ACC112 (cell line): ENCODE results near the gene ARR3.
"Not testable (repeated sequence)": the region's sequence is repeated elsewhere in the genome, so short reads cannot be mapped to it uniquely, and the experiment has no call there.

Experiments
- H2AFZ ChIP-seq: fragments of 200-600 bp; sonication (generic); one replicate; pipeline ENCODE4 v1.6.0; 2017; ENCODE audit warnings: antibody characterized with exemption, low read length; ENCODE audit not compliant: unreplicated experiment
- H3K27ac ChIP-seq: fragments of 200-600 bp; sonication (generic); 2 replicates; pipeline ENCODE4 v1.5.1; 2014; ENCODE audit warnings: low read depth, mild to moderate bottlenecking, antibody characterized with exemption, low read length, moderate library complexity
- H3K27me3 ChIP-seq: fragments of 200-600 bp; sonication (generic); 2 replicates; pipeline ENCODE4 v1.6.1; 2014; ENCODE audit warnings: mild to moderate bottlenecking, antibody characterized with exemption, low read length, moderate library complexity, mixed read lengths; ENCODE audit not compliant: insufficient read depth
- H3K36me3 ChIP-seq: fragments of 200-600 bp; sonication (generic); 2 replicates; pipeline ENCODE4 v1.6.1; 2016; ENCODE audit warnings: mild to moderate bottlenecking, antibody characterized with exemption, low read length, moderate library complexity, mixed read lengths; ENCODE audit not compliant: insufficient read depth
- H3K4me1 ChIP-seq: fragments of 200-600 bp; sonication (generic); one replicate; pipeline ENCODE4 v1.6.1; 2016; ENCODE audit warnings: low read length, mixed read lengths; ENCODE audit not compliant: insufficient read depth, unreplicated experiment, control insufficient read depth
- H3K4me3 ChIP-seq: fragments of 200-600 bp; sonication (generic); 2 replicates; pipeline ENCODE4 v1.5.1; 2014; ENCODE audit warnings: mild to moderate bottlenecking, low read depth, low read length
- H3K79me2 ChIP-seq: fragments of 200-600 bp; sonication (generic); one replicate; pipeline ENCODE4 v1.6.0; 2016; ENCODE audit warnings: low read length; ENCODE audit not compliant: control insufficient read depth, unreplicated experiment, insufficient read depth

The ARR3 gene

GRCh38 chrX:70268034-70268433 is at the start of gene ARR3:
TSS of gene ARR3 (plus strand) at chrX:70268334. CDS start at chrX:70269386, 1,052 bp downstream.
- Histone ChIP-seq H3K36me3 (no peaks in the 10 kb centered on the region), H3K27me3 (no peaks in the 10 kb centered on the region), H3K4me3 (no peak within 1 kb of the TSS), H3K4me1 (no peaks in the 10 kb centered on the region), H3K27ac (no peak within 1 kb of the TSS), H2AFZ (no peak within 1 kb of the TSS), H3K79me2 (no peaks in the 10 kb centered on the region)

- H3K79me2 ChIP-seq = no peaks in the 10 kb centered on the region
- no peak overlapping the region for H3K4me3 ChIP-seq
- H3K27ac ChIP-seq = no peak overlapping the region
- H2AFZ ChIP-seq = no peak overlapping the region
- no peaks in the 10 kb centered on the region for H3K27me3 ChIP-seq
- no peaks in the 10 kb centered on the region for H3K4me1 ChIP-seq
- H3K36me3 ChIP-seq = no peaks in the 10 kb centered on the region
Observed at GRCh38 chrX:70219938-70220764, 48.0 kb upstream of the ARR3 start.

DNA sequence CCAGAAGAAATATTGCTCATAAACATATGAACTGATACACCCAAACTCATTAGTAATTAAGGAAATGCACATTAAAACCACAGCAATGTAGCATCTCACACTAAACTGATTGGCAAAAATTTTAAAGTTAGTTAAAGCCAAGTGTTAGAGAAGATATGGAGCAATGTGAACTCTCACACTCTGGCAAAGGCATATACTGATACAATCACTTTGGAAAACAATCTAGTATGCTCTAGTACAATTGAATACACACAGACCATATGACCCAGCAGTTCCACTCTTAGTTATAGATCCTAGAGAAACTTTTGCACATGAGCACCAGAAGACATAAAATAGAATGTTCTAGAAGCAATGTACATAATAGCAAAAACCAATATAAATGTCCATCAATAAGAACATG is 42.1 kb upstream of the ARR3 start:
- H3K27ac ChIP-seq = no peak overlapping the region
- no peaks in the 10 kb centered on the region for H3K4me1 ChIP-seq

DNA sequence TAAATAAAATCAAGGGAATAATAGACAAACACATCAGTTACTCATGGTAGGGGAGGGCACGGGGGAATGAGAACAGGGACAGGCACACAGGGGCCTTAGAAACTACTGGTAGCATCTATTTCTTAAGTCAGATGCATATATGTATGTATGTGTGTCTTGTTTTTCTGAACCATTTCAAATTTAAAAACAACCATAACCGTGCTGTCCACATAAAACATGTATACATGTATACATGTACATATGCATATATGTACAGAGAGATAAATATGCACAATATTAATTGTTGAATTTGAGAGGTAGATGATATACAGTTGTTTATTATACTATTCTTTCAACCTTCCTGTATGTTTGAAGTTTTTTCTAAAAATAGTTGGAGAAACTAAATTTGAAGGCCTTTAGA is 41.4 kb upstream of the ARR3 start:
- Histone ChIP-seq H3K4me1 (no peaks in the 10 kb centered on the region), H3K36me3 (no peaks in the 10 kb centered on the region), H3K79me2 (no peaks in the 10 kb centered on the region), H3K4me3 (no peak overlapping the region), H2AFZ (no peak overlapping the region), H3K27me3 (no peaks in the 10 kb centered on the region), H3K27ac (no peak overlapping the region)

More for the DNA sequence above, 42.1 kb upstream of the ARR3 start:
- Histone ChIP-seq H3K4me3 (no peak overlapping the region), H3K36me3 (no peaks in the 10 kb centered on the region), H2AFZ (no peak overlapping the region), H3K79me2 (no peaks in the 10 kb centered on the region), H3K27me3 (no peaks in the 10 kb centered on the region)

GRCh38 chrX:70231666-70232065 is 36.5 kb upstream of the ARR3 start:
- Histone ChIP-seq H3K27me3 (no peaks in the 10 kb centered on the region), H3K4me3 (no peak overlapping the region), H3K36me3 (no peaks in the 10 kb centered on the region)

GRCh38 chrX:70234355-70234754 is 33.8 kb upstream of the ARR3 start, which contains the start of gene AWAT1:
TSS of gene AWAT1 (plus strand) at chrX:70234655. CDS start at chrX:70234696, 41 bp downstream.
- H3K27me3 ChIP-seq = no peaks in the 10 kb centered on the region
- H3K4me1 ChIP-seq = no peaks in the 10 kb centered on the region
- H3K27ac ChIP-seq = no peak within 1 kb of the TSS
- H2AFZ ChIP-seq = no peak within 1 kb of the TSS
- no peaks in the 10 kb centered on the region for H3K36me3 ChIP-seq
- no peak within 1 kb of the TSS for H3K4me3 ChIP-seq
- H3K79me2 ChIP-seq = no peaks in the 10 kb centered on the region

More at GRCh38 chrX:70231666-70232065, 36.5 kb upstream of the ARR3 start:
- Histone ChIP-seq H3K4me1 (no peaks in the 10 kb centered on the region), H2AFZ (no peak overlapping the region), H3K27ac (no peak overlapping the region), H3K79me2 (no peaks in the 10 kb centered on the region)

GRCh38 chrX:70240751-70241150 is 27.4 kb upstream of the ARR3 start:
- no peaks in the 10 kb centered on the region for H3K36me3 ChIP-seq
- H3K79me2 ChIP-seq = no peaks in the 10 kb centered on the region
- no peaks in the 10 kb centered on the region for H3K4me1 ChIP-seq
- H2AFZ ChIP-seq = no peak overlapping the region
- no peak overlapping the region for H3K27ac ChIP-seq
- H3K27me3 ChIP-seq = no peaks in the 10 kb centered on the region
- no peak overlapping the region for H3K4me3 ChIP-seq

GRCh38 chrX:70241501-70241900 is 26.6 kb upstream of the ARR3 start:
- Histone ChIP-seq H3K27me3 (no peaks in the 10 kb centered on the region), H3K4me3 (no peak overlapping the region), H3K4me1 (no peaks in the 10 kb centered on the region), H3K36me3 (no peaks in the 10 kb centered on the region), H3K79me2 (no peaks in the 10 kb centered on the region), H3K27ac (no peak overlapping the region), H2AFZ (no peak overlapping the region)

- H3K4me1 ChIP-seq, H3K27ac ChIP-seq, H2AFZ ChIP-seq, H3K36me3 ChIP-seq, H3K27me3 ChIP-seq, H3K4me3 ChIP-seq, H3K79me2 ChIP-seq: not testable (repeated sequence)
Observed at GRCh38 chrX:70243601-70244000, 24.5 kb upstream of the ARR3 start.

DNA sequence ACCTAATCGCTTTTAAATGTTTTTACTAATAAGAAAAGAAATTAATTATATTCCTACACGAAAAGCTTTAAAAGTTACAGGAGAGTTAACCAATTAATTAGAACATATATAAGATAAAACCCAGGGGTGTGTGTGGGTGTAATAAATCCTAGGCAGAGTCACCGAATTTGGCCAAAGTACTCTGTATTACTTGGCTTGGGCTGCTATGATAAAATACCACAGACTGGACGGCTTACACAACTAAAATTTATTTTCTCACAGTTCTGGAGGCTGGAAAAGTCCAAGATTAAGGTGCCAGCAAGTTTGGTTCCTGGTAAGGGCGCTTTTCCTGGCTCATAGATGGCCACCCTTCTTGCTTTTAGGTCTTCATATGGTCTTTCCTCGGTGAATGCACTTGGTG is 23.3 kb upstream of the ARR3 start:
- H3K27ac ChIP-seq = no peak overlapping the region

DNA sequence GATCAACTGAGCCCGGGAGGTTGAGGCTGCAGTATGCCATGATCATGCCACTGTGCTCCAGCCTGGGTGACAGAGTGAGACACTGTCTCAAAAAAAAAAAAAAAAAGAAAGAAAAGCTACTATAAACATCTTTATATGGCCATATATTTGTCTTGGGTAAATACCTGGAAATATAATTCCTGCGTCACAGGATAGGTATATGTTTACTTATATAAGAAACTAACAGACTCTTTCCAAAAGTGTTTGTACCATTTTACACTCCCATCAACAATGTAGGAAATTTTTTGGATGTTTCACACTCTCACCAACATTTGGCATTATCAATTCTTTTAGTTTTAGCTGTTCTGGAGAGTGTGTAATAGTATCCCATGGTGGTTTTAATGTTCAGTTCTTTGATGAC is 20.9 kb upstream of the ARR3 start:
- Histone ChIP-seq H3K4me1 (no peaks in the 10 kb centered on the region), H3K27ac (no peak overlapping the region), H3K4me3 (no peak overlapping the region), H3K79me2 (no peaks in the 10 kb centered on the region), H3K36me3 (no peaks in the 10 kb centered on the region), H2AFZ (no peak overlapping the region), H3K27me3 (no peaks in the 10 kb centered on the region)

More for the DNA sequence above, 23.3 kb upstream of the ARR3 start:
- Histone ChIP-seq H2AFZ (no peak overlapping the region), H3K4me3 (no peak overlapping the region), H3K27me3 (no peaks in the 10 kb centered on the region), H3K4me1 (no peaks in the 10 kb centered on the region), H3K79me2 (no peaks in the 10 kb centered on the region), H3K36me3 (no peaks in the 10 kb centered on the region)
